HEK293T (cell line): Measurements from ENCODE around the gene ARMC2.

Experiments used
- FOXA1 ChIP-seq: fragments of 450-650 bp; IDR thresholded peaks from 2 replicates; pipeline ENCODE4 v1.6.1; 2016; ENCODE audit warnings: mild to moderate bottlenecking
- FOXM1 ChIP-seq: fragments of 450-650 bp; IDR thresholded peaks from 2 replicates; pipeline ENCODE4 v1.6.1; 2017; ENCODE audit warnings: mild to moderate bottlenecking, borderline replicate concordance
- HDGF ChIP-seq: fragments of 450-650 bp; IDR thresholded peaks from 2 replicates; pipeline ENCODE4 v1.6.1; 2017; ENCODE audit warnings: antibody characterized with exemption, borderline replicate concordance
- NFRKB ChIP-seq: fragments of 450-650 bp; IDR thresholded peaks from 2 replicates; pipeline ENCODE4 v1.6.1; 2016; ENCODE audit warnings: mild to moderate bottlenecking, moderate library complexity
- SP1 ChIP-seq: fragments of 450-650 bp; IDR thresholded peaks from 2 replicates; pipeline ENCODE4 v1.6.1; 2017

GRCh38 chr6:108820006-108820405, 28.2 kb upstream of the ARMC2 start:
- no peak for TF ChIP-seq SP1
- TF ChIP-seq FOXM1, result no peak
- TF ChIP-seq FOXA1, result no peak
- no peak for TF ChIP-seq HDGF
- no peak for TF ChIP-seq NFRKB
